Fibroblast of upper back skin (primary cell): Measurements from ENCODE around the gene MTRF1L.

ENCODE experiments used
- DNase-seq: peaks from one replicate; pipeline ENCODE4 v3.0.0-alpha.2; 2013

Gene MTRF1L, protein sequence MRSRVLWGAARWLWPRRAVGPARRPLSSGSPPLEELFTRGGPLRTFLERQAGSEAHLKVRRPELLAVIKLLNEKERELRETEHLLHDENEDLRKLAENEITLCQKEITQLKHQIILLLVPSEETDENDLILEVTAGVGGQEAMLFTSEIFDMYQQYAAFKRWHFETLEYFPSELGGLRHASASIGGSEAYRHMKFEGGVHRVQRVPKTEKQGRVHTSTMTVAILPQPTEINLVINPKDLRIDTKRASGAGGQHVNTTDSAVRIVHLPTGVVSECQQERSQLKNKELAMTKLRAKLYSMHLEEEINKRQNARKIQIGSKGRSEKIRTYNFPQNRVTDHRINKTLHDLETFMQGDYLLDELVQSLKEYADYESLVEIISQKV

DNA sequence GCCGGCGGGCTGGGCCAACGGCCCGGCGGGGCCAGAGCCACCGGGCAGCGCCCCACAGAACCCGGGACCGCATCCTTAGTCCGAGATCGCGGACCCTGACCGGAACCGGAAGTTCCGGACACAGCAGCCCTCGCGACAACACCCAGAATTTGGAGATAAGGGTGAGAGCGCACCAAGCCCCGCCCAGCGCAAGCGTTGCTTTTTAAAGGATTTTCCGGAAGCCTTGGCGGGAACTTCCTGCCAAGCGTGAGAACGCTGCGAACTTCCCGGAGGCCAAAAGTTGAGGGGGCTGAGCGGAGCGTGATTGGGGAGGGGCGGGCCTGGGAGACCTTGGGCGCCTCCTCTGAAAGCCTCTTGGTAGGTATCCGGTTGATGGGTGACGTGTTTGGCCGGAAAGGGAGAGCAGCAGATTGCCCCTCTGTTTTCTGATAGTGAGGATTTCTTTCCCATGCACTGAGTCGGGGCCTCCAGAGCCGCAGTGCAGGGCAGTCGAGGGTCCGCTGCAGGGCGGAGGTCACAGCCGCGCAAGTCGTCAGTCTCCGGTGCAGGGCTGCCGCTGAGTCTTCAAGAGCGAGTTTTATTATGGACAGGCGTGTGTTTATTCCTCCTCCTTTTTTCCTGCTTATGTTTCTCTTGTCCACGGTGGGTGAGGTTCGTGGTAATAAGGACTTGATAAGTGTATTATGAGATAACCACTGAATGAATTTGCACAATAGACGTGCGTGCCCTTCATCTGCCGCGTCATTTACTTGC, at the start of gene MTRF1L:
Gene MTRF1L (minus strand): TSS at position 97 of the 753 bp plus-strand sequence. CDS start 24 bp downstream, at position 73.
- peak; percentile 97 for DNase-seq

GRCh38 chr6:153051801-153052200, 49.3 kb upstream of the MTRF1L start:
- peak; percentile 13 for DNase-seq

- no peak for DNase-seq
Measured at GRCh38 chr6:153048631-153049030, 46.1 kb upstream of the MTRF1L start.

DNA sequence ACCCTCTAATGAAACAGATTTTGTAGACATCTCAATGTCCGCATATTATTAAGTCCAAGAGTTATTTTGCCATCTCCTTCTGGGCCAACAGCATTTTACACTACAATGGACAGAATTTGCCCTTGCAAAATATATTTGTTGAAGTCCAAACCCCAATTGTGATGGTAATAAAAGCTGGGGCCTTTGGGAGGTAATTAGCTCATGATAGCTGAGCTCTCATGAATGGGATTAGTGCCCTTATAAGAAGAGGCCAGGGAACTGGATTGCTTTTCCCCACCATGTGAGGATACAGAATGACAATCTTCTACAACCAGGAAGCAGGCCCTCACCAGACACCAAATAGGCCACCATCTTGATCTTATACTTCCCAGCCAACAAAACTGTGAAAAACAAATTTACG, 44.9 kb upstream of the MTRF1L start:
- no peak for DNase-seq

GRCh38 chr6:153045271-153045670, 42.8 kb upstream of the MTRF1L start:
- DNase-seq = no peak

DNA sequence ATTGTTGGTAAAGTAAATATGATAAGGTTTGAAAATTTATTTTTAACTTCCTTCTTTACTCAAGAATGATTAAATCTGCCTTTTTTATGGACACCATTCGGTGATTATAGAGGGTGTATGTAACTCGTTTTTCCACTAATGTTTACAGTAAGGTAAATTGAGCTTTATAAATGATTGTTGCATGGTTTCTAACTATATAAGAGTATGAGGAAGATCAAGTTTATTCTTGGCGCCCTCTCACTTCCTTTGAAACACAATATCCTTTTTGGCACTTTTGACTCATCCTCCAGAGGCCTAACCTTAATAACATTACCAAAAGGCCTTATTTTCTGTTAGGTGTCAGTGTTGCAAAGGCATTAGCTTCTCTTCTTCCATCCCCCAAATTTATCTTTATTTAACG, 41.8 kb upstream of the MTRF1L start:
- no peak for DNase-seq

DNA sequence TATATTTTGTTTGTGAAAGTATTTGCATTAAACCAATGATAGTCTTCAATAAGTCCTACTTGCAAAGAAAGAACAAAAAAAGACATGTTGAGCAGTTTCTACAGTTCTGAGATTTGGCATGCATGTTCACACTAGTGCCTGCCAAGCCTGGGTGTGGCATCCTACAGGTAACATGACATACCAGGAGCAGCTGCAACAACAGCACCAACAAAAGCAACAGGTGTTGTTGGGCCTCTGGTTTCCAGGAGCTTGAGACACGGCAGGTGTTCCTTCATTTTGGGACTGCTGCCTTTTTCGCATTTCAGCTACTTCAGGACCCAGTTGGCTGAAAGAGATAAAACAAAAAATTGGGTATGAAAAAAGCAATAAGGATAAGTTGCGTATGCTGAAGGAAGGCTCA, 41.2 kb upstream of the MTRF1L start:
- no peak for DNase-seq

DNA sequence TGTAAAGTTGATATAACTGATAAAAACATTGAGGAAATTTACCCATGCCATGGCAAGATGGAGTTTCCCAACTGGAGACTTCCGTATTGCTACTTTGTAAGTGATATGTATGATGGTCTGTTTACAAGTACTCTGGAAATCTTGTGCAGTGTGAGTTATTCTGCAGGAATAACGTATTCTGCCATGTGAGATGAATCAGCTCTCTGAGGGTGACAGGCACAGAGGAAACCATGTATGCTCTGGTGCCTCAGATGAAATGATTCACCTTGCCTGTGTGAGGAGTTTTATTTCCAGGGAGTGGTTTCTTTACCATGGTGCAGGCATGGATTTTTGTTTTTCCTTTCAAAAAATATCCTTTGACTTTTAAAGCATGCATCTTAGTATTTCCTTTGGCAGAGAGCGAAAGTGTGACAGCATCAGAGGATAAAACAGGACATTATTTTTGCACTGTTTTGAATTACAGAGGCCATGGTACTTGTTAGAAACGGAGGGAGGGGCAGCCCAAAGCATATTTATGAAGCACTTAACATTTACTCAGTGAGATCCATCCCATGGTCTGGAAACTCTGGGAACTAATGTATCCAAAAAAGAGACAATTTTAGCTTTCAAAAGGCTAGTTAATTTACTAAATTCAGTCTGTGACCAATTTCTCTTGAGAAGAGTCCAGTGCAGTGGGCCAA, 36.0 kb upstream of the MTRF1L start:
- peak; percentile 19 for DNase-seq

DNA sequence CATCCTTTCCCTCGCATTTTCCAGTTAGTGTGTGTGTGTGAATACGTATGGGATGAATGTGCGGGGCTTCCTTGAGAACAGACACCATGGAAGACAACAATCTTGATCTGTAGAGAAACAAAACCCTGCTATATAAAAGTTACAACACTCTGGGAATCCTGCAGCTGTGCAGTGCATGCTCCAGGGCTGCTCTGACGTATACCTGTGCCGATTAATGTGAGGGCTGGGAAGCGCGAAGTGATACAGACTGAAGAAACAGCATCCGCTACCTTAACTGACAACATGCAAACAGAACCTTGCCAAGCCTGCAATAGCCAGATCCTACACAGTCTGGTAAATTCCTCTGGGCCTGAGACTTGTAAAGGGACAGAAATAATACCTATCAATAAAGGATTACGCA, 31.6 kb upstream of the MTRF1L start:
- DNase-seq = no peak

DNA sequence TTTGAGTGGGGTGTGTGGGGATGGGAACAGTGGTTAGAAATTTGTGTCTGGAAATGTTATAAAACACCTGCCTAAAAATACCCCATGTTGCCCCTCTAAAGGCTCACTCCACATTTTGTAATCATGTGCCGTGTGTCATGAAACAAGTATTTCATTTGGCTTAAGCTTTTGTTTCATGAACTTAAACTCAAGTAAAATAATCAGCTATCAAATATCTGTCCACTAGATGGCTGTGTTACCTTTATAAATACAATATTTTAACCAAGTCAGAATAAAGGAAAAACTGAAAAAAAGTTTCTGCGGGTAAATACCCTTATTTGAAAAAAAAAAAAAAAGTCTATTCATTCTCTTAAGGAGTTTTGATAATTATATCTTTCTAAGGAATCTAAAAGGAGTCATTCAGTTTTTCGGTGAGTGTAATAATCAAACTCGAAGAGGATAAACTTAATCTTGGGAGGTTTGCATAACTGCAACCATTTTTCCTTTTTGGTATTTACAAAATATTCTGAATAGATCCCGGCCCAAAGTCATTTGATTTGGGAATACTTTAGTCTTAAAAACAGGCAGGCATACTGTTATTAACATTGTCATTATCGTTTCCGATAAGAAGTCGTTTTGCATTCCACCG, 29.9 kb upstream of the MTRF1L start:
- DNase-seq = peak; percentile 59

- no peak for DNase-seq
Measured at GRCh38 chr6:153031335-153031955, 28.9 kb upstream of the MTRF1L start.

DNA sequence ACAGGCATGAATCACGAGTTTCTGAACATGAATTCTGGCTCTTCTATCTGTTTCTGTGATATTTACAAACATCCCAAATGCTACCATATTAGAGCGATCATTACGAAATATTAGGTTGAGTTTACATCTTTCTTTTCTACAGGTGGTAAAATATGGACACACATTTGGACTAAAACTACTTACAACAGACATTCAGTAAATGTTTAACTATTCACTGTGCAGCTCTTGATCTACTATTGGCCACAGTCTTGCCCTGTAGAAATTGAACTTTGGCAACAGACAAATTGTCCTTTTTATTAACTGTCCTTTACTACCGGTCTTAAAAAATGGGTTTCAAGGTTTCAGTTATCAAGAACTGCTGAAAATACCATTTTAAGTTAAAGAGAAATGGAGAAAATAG, 26.5 kb upstream of the MTRF1L start:
- DNase-seq = no peak

DNA sequence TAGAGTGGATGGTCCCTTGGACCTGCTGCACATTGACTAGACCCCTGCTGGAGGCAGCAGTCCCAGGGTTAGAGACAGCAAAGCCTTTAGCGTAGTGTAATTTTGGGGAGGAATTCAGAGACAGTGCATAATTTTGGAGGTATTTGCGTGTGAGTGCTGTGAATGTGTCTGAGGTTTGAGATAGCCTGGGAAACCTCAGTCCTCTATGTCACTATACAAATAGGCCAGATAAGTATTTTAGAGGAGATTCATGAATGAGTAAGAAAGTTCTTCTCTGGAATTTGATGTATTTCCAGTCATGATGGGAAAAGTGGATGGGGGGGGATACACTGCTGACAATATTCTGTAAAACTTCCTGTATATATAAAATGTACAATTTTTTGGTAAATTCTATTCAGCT, 25.8 kb upstream of the MTRF1L start:
- DNase-seq = peak; percentile 20

GRCh38 chr6:153027480-153027879, 25.0 kb upstream of the MTRF1L start:
- DNase-seq = no peak

DNA sequence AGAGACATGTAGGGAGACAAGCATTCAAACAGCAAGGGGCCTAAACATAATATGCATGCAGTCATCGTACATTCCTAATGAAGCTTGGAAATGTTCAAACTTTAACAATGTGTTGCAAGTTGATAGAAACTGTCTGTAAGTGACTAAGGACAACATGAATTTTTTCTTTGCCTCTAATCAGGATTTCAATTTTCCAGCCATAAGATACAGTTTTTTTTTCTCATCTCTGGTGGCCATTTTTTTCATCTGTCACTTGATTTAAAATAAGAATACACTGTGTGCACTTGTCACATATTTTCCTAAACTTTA, 22.2 kb upstream of the MTRF1L start:
- DNase-seq = no peak

GRCh38 chr6:153023977-153024708, 21.6 kb upstream of the MTRF1L start:
- DNase-seq = peak; percentile 57

DNA sequence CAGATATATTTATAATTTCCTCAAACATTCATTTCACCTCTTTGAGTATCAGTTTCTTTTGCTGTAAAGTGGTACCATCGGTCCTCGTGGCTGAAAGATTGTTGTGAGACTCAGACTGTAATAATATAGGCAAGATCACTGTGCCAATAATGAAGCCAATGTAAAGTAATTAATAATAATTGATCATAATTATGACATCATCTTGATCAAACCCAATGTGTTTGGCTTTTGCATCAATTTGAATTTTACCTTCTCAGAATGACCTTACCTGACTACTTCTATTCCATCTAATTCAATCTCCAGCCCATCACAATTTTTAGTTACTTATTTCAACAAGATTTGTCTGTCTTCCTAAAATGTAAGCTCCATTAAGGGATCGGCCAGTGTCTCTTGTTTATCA, 15.8 kb upstream of the MTRF1L start:
- DNase-seq = no peak

- DNase-seq = no peak
Measured at GRCh38 chr6:153016846-153017245, 14.3 kb upstream of the MTRF1L start.

GRCh38 chr6:153015094-153015640, 12.7 kb upstream of the MTRF1L start:
- peak; percentile 13 for DNase-seq

- DNase-seq = no peak
Measured at GRCh38 chr6:153013438-153013837, 10.9 kb upstream of the MTRF1L start.

DNA sequence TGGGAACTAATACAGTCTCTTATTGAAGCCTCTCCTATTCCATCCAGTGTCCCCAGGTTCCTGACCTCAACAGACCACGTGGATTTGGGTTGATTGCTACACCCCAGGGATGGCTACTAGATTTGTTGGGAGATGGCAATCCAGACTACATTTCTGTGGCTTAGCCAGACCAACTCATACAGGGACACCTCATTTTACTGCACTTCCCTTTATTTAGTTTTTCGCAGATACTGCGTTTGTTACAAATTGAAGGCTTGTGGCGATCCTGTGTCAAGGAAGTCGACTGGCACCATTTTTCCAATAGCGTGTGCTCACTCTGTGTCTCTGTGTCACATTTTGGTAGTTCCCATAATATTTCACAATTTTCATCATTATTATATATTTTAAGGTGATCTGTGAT, 10.3 kb upstream of the MTRF1L start:
- no peak for DNase-seq

- DNase-seq = no peak
Measured at GRCh38 chr6:153003366-153003690, 819 bp upstream of the MTRF1L start.
